D721Med (cell line): ENCODE data around the gene TRIM45.
"Not testable (repeated sequence)": the region's sequence is repeated elsewhere in the genome, so short reads cannot be mapped to it uniquely, and the experiment has no call there.

ENCODE experiments used
- DNase-seq: peaks from one replicate; pipeline ENCODE4 v3.0.0; 2011; ENCODE audit warnings: low spot score; ENCODE audit not compliant: insufficient read length
- FAIRE-seq: peaks from 2 replicates; lab custom pipeline; 2011; peaks lifted over from hg19 to GRCh38; lab: Jason Lieb, UNC
- TF ChIP-seq, protein P1 (sequence below): IDR thresholded peaks from 2 replicates; pipeline ENCODE4 v1.5.1; 2012; ENCODE audit warnings: mild to moderate bottlenecking, control low read depth; ENCODE audit not compliant: insufficient read depth; ENCODE audit errors: missing control alignments

Gene TRIM45

DNA sequence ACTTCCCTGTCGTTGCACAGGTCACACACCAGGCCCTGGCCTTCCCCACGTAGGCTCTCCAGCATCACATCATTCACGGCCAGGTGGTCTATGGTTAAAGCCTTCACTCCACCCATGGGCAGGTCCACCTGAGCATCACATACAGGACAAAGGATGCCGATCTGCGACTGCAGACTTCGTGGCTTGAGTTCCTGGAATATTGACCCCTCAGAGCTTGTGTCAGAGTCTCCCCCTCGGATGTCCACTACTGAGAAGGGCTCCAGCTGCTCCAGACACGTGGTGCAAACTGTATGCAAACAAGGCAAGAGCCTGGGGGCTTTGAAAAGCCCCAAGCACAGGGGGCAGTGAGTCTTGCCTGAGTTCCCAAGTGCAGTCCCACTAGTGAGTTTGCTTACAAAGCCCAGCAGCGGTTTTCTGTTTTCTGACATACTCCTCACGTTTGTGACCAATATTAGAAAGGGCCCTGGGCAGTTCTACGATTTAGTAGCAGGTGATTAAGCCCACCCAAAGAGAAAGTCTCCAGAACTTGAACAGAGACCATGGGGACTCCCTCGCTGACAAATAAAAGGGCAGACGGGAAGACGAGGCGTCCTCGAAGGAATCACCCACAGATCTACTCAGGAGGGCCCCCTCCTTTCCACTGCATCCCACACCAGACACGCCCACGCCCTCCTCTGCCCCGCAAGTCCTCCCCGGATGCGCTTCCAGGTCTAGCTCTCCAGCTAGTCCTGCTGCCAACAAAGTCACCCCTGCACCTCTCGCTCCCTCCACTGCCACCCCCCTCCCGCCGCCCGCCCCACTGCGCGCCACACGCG is 568 bp downstream of the TRIM45 start:
- no peak for DNase-seq
- TF ChIP-seq, protein P1, sequence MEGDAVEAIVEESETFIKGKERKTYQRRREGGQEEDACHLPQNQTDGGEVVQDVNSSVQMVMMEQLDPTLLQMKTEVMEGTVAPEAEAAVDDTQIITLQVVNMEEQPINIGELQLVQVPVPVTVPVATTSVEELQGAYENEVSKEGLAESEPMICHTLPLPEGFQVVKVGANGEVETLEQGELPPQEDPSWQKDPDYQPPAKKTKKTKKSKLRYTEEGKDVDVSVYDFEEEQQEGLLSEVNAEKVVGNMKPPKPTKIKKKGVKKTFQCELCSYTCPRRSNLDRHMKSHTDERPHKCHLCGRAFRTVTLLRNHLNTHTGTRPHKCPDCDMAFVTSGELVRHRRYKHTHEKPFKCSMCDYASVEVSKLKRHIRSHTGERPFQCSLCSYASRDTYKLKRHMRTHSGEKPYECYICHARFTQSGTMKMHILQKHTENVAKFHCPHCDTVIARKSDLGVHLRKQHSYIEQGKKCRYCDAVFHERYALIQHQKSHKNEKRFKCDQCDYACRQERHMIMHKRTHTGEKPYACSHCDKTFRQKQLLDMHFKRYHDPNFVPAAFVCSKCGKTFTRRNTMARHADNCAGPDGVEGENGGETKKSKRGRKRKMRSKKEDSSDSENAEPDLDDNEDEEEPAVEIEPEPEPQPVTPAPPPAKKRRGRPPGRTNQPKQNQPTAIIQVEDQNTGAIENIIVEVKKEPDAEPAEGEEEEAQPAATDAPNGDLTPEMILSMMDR = no peak
- no peak for FAIRE-seq

DNA sequence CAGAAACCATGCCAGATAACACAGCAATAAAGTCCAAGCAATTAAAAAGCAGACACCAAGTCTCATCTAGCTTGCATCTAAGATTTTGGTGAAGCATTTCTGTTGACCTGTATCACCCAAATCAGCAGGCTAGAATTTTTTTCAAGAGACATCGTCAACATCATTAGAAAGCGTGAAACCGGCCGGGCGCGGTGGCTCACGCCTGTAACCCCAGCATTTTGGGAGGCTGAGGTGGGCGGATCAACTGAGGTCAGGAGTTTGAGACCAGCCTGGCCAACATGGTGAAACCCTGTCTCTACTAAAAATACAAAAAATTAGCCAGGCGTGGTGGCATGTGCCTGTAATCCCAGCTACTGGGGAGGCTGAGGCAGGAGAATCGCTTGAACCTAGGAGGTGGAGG is 2.4 kb downstream of the TRIM45 start:
- FAIRE-seq, DNase-seq: not testable (repeated sequence)

DNA sequence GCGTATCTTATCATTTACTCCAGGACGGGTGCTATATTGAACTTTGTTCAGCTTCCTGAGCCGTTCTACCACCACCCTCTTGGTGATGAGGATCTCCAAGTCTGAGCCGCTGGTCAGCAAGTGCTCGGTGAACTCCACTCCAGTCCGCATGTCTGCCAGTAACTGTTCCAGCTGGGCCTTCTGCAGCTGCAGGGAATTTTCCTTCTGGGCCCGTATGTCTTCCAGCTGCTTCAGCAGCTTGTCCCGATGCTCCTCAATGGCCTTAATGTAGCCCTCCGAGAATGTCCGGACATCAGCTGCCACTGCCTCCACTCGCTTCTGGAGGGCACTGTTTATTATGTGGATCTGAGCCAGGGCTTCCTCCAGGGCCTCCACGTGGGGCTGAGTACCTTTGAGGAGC is 3.4 kb downstream of the TRIM45 start:
- no peak for FAIRE-seq
- TF ChIP-seq, protein P1 = no peak
- no peak for DNase-seq

DNA sequence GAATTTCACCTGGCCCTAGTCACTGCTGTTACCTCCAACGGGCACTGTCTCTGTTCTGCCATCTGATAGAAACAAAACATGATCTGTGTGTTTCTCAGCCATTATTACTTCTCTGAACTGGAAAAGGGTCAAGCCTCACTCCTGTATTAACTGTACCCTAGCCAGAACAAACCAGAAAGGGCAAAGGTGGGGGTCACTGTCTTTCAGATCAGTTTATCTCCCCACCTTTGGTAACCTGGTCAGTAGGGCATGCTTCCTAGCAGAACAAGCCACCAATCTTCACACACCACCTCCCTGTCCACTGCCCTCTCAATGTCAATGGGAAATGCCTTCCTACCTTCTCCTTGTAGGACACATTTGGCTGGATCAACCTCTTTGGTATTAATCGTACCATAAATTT is 3.9 kb downstream of the TRIM45 start:
- DNase-seq (no peak), FAIRE-seq (no peak)
- TF ChIP-seq, protein P1 = no peak

DNA sequence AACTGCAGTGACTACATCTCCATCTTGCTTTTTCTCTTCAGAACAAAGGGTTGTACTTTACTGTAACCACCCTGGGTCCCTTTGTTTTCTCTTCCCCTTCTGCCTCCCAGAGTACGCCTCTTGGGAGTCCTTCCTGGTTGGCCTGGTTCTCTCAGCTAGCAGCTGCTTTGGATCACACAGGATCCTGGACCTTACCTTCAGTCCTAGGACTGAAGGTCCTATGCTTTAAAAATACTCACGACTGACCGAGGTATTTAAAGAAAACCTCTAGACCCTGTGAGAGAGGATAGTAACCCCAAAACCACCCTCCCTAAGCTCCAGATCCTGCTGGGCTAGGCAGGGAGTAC is 4.8 kb downstream of the TRIM45 start:
- TF ChIP-seq, protein P1 = no peak
- FAIRE-seq (no peak), DNase-seq (no peak)

DNA sequence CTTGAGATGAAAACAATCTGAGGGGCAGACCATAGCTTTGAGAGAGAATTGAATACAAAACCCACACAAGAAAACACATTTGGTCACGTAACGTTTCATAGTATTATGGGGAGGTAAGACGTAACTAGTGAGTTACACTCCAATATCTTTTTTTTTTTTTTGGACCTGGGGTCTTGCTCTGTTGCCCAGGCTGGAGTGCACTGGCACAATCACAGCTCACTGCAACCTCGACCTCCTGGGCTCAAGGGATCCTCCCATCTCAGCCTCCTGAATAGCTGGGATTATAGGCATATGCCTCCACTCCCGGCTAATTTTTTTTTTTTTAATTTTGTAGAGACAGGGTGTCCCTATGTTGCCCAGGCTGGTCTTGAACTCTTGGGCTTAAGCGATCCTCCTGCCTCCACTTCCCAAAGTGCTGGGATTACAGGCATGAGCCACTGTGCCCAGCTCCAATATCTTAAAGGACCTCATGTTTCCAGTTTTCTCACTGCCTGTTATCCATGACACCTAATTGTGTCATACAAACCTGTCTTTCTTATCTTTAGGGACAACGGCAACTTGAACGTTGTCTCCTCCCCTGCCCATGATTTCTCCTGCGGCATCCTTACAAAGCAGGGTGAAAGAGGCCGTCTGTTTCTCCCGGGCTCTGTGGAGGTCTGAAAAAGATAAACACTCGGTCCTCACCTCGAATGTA is 5.3 kb downstream of the TRIM45 start:
- no peak for DNase-seq
- no peak for FAIRE-seq
- TF ChIP-seq, protein P1 = no peak

DNA sequence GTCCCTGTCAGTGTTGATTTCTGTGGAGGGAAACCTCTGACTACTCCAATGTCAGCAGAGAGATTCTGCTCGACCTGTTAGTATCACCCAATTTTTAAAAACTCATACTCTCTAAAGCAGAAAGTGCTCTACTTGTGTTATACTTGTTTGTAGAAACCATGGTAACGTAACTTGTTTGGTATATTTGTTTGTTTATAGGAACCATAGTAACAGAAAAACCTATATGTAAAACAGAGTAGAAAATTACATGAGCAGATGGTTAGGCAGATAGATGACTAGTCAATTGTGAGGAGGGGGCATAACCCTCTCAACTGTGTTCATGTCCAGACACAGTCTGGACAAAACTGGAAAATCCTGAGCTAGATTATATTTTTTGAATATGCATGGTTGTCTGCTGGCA is 6.7 kb downstream of the TRIM45 start:
- FAIRE-seq = no peak
- TF ChIP-seq, protein P1 = no peak
- DNase-seq = no peak
